Stimulated activated CD4-positive, alpha-beta T cell treated with anti-CD3 and anti-CD28 coated beads, TNF-alpha, amount 100 ng/mL, for 4 hours (primary cell): ENCODE measurements around the gene TDRD7.

Source experiments
- DNase-seq, 3 experiments: peaks; one replicate each; pipeline ENCODE4 v3.0.0-alpha.2; 2020; ENCODE audit warnings: low read depth in 3 of 3

Gene TDRD7, protein sequence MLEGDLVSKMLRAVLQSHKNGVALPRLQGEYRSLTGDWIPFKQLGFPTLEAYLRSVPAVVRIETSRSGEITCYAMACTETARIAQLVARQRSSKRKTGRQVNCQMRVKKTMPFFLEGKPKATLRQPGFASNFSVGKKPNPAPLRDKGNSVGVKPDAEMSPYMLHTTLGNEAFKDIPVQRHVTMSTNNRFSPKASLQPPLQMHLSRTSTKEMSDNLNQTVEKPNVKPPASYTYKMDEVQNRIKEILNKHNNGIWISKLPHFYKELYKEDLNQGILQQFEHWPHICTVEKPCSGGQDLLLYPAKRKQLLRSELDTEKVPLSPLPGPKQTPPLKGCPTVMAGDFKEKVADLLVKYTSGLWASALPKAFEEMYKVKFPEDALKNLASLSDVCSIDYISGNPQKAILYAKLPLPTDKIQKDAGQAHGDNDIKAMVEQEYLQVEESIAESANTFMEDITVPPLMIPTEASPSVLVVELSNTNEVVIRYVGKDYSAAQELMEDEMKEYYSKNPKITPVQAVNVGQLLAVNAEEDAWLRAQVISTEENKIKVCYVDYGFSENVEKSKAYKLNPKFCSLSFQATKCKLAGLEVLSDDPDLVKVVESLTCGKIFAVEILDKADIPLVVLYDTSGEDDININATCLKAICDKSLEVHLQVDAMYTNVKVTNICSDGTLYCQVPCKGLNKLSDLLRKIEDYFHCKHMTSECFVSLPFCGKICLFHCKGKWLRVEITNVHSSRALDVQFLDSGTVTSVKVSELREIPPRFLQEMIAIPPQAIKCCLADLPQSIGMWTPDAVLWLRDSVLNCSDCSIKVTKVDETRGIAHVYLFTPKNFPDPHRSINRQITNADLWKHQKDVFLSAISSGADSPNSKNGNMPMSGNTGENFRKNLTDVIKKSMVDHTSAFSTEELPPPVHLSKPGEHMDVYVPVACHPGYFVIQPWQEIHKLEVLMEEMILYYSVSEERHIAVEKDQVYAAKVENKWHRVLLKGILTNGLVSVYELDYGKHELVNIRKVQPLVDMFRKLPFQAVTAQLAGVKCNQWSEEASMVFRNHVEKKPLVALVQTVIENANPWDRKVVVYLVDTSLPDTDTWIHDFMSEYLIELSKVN

DNA sequence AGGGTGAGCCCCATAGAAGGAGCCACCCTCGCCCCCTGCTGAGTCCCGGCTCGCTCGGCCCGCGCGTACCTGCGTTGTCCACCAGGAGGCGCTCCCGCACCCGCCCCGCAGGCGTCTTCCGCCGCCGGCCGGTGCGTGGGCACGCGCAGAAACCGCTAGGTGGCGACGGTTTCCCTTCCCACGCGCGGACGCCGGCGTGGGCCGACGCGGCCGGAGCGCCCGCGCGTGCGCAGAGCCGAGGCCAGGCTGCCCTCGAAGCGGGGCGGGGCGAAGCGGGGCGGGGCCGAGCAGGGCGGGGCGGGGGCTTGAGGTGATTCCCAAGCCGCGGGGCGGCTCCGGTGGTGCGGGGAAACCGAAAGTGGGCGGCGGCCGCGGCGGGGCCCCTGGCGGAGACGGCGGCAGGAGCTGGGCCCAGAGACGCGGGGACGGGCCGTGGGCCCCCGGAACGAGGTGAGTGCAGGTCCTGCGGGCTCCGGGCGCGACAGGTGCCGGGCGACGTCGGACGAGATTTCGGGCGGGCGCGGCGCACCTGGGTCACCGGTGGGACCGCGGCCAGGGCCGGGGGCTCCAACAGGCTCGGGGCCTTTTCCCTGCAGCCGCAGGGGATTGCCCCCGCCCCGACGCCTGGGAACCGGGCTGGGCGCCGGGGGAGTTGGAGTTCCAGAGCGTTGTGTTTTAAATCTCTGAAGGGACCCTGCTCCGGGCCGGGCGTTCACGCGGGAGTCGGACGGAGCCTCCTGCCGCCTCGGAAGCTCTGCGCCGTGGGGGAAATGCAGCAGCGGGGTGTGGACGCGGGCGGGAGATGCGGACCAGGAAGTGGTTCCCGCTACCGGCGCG lies at the start of gene TDRD7:
Gene TDRD7 (plus strand): TSS at position 308 of the 837 bp plus-strand sequence. CDS start 16,370 bp downstream, outside the sequence.
- DNase-seq = peak; percentile 86 to 91 (median 91)

DNA sequence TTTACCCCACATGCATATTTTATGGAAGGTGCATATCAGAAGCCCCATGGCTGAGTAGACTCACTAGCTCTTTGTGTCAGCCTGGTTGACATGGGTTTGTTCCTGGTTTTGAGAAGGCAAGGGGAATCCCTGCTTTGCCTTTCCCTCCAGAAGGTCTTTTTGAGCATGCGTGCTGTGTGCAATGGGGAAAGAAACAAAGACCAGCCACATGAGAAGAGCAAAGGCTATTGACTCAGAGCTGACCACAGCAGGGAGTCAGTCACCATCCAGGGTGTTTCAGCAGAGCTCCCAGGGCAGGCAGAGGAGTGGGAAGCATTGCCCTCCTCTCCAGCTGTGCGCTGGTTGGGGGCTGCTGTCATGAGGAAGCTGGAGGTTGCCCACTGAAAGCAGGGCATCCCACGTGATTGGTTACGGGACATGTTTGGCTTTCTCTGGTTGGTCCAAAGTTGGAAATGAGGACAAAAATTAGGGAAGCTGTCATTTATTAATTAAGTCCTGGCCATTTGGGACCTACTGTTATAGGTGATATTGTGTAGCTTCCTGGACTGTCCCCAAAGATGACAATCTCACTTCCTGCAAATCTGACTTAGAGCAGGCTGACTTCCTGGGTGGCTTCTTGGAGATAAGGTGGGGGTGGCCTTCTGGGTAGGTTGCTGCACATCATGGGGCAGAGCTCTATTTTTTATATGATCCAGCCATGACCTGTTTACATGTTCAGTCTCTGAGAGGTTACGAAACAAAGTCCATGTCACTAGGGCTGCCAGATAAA lies 48.9 kb upstream of the TDRD7 start:
- no peak for DNase-seq

DNA sequence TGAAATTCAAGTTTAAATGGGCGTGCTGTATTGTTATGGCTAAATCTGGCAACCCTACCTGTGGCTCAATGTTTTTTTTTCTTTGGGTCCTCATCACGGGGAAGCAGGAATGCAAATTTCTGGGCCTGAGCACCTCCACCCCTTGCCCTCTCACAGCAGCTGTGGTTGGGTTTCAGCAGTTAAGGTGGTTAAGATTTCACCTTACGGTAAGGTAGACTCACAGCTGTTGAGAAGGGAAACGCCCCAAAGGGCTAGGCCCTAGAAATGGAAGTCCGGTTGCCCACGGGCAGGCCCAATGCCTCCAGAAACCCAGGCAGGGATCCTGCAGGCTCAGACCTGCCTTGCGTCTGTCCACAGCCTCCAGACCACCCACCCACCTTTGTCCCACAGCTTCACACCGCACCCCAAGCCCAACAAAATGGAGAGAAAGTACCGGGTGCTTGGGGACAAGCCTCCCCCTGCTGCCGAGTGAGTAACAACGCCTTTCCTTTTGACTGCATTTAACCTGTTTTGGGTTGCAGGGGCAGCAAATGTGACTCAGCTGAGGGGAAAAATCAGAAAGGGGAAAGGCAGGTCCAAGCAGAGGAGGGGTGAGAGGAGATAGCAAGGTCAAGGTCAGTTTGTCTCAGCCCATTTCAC lies 48.1 kb upstream of the TDRD7 start:
- DNase-seq = no peak

DNA sequence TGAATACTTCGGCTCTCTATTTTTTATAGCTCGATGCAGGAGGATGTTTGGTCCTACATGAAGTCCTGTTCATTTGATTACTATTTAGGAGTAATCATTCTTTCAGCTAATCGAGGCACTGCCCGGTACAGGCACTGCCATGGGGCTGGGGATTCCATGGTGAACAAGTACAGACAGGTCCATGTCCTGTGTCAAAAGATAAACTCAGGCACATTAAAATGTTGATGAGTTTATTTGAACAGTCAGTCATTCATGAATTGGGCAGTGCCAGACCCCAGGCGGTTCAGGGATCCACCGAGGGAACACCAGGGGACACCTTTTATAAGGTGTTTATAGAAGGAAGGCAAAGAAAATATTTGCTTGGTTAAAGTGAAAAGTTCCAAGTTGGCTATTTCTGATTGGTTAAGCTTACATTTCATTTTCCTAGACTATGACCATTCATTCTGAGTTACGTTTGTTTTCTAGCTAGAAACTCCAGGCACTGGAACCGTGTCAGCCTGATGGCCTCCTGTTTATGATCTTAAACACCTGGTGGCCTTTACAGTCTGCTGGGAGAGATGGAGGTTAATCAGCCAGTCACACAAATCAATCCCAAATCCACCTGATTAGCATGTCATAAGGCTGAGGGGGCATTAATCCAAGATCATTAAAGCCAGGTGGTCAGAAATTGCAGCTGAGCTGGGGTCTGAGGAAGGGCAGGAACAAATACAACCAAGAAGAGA lies 47.0 kb upstream of the TDRD7 start:
- no peak for DNase-seq

DNA sequence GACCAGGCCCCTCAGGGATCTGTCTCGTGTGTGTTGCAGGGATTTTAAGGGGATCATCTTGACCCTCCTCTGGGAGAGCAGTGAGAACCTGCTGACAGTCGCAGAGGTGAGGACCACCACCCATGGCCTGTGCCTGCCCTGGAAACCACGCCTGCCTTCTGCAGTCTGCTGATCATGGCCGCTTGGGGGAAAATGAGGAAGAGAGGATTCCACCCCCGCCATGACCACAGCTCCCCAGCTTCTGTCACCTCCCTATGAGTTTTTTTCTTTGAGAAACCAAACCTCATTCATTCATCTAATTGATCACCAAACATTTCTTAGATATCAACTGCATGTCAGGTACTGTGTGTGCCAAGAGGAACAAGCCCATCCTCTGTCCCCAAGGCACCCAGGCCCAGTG lies 46.3 kb upstream of the TDRD7 start:
- no peak for DNase-seq

DNA sequence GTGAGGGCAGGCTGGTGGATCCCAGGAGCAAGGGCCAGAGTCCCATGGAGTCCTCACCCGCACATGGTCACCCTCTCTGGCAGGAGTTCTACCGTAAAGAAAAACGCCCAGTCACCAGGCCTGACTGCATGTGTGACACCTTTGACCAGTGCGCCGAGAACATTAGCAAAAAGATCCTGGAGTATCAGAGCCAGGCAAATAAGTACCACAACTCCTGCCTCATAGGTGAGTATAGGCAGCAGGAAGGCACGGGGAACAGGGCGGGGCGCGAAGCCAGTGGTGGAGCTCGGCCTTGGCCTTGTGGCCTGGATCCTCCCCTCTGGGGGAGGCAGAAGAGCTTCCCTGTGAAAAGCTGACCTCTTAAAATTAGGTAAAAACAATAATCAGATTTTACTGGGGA lies 45.4 kb upstream of the TDRD7 start:
- DNase-seq = no peak

DNA sequence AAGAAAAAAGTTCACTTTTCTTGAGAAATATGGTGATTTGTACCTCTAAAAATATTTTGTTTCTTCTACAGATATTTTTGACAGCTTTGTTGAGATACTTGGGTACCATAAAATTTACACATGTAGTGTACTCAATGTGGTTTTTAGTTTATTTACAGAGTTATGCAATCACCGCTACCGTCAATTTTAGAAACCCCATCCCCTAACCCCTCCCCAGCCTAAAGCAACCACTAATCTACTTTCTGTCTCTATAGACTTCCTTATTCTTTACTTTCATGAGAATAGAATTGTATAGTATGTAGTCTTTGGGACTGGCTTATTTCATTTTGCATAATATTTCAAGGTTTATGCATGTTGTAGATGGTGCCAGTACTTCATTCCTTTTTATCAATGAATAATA lies 45.0 kb upstream of the TDRD7 start:
- no peak for DNase-seq

DNA sequence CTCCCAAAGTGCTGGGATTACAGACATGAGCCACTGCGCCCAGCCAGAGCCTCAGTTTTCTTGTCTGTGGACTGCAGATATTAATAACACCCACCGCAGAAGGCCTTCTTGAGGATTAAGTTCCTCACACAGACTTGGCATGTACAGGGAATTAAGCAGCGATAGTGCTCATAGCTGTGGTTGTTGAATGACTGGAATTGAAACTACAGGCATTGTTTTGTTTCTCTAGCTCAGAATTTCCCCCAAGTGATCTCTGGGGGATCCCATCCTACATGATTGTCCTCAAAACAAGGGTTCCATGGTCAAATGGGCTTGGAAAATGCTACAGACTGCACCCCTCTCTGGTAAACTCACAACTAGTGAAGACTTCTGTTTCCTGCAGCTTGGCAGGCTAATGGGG lies 44.2 kb upstream of the TDRD7 start:
- no peak for DNase-seq

DNA sequence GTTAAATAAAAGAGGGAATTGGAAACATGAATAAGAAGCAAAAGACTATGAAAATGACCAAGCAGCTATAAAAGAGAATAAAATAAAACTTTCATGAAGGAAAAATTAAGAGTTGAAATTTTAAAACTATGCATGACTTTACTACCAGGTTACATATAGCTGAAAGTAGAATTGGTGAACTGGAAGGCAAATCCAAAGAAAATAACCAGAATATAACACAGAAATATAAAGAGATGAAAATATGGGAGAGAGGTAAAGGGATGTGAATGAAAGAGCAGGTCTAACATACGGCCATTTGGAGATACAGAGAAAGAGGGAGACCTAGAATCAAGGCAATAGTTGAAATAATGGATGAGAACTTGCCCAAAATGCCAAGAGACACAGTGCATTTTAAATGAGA lies 42.9 kb upstream of the TDRD7 start:
- no peak for DNase-seq

DNA sequence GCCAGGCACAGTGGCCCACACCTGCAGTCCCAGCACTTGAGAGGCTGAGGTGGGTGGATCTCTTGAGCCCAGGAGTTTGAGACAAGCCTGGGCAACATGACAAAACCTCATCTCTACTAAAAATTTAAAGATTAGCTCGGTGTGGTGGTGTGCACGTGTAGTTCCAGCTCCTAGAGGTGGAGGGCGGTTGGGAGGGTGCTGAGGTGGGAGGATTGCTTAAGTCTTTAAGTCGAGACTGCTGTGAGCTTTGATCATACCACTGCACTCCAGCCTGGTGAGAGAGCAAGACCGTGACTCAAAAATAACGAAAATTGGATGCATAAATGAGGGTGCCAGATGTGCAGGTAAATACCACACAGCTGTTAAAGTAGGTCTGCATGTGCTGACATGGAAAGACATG lies 39.3 kb upstream of the TDRD7 start:
- no peak for DNase-seq

DNA sequence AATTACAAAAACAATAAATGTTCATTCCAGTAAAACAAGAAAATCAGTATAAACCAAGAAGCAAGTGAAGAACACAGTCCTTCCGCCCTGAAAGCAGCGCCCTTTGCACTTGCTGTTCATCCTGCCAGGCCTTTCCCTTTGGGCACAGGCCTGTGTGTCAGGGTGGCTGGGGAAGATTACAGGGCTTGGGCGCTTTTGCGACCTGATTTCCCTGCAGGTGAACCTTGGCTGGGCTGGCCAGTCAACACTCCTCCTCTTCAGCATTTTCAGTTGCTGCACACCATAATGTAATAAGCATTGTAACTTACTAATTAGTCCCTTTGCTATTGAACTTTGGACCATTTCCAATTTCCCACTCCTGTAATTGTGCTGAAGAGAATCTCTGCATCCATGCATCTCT lies 38.6 kb upstream of the TDRD7 start:
- DNase-seq = no peak

DNA sequence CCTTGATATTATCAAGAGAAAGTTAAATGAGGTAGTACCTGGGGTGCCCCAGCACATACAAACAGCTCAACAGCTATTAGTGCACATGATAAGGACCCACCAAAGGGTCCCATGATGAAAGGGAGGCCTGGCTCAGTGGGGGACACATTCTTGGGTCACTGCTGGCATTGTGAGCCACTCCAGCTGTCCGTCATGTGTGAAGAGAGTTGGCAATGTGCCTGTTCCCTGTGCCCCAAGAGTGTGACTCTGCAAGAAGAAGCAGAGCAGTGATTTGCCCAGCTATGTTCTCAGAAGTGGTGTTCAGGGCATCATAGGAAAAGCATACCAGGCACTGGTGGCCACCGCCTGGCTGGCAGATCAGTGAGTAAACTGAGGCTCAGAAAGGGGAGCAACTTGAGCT lies 37.1 kb upstream of the TDRD7 start:
- no peak for DNase-seq

DNA sequence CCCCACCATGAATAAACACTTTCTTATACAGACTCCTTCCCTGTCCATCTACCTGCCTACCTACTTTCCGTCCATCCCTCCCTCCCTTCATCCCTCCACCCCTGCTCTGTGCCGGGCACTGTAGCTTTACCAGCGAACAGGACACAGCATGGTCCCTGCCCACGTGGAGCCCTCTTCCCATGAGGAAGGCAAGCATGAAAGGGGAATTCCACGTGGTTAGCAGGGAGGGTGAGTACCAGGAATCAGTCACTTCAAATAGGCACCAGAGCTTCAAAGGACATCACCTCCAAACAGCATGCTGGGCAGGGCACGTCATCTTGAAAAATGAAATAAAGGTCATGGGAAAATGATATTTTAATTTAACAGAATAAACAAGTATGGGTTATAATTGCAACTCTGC lies 35.0 kb upstream of the TDRD7 start:
- no peak for DNase-seq

DNA sequence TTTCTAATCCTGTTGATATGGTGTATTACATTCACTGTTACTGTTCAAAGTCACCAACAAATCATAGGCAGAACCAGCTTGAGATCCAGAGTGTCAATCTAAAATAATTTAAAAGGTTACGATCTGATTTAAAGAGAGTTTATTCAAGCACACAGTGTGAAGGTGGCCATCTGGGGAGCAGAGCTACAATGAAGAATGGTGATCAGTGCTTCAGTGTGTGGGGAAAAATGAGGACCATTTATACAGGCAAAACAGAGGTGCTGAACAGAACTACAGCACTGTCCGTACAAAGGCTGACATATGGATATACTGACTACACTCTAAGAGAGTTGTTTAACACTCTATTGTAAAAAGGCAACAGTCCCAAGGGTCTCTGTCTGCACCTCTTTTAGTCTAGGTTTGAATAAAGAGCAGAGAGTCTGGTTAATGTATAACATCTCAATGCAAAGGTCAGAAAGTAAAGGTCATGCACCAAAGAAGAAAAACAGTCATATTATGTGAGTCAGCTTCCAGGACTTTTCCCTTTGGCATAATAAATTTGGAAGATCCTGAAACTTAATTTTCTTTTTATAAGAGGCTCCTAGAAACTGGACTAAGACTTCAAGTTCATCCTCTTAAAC lies 29.7 kb upstream of the TDRD7 start:
- no peak for DNase-seq

DNA sequence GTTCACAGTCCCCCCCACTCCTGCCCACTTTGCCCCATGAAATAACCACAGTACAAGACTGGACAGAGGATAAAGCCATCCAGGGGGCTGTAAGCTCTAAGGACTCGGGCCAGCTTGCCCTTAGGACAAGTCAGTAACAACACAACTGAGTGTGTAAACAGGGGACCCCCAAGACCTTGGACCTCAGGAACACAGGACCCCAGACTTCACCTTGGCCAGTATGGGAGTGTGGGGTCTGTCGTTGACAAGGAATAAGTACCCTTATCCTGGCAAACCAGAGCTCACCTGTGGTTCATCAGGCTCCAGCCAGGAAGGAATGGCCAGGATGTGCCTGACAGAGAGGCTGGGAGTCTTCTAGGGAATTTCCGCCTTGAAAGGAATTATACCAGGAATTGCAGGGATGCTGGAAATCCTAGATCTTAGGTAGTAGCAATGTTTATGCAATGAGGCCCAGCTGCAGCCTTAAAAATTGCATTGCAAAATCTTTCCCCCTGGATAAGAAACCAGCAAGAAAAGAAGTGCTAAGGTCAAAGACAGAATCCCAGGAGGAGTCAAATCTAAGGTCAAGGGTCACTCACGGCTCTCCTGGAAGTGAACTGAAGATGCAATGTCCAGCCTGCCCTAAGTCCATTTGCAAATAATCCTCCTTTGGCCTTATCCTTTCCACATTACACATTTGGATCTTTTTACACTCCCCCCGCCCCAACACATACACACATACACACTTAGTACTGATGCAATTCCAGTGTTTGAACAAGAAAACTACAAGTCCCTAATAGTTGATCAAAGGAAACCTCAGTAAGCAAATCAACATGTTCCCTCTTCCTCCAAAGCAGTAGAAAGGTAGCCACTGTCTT lies 27.3 kb upstream of the TDRD7 start:
- no peak for DNase-seq

DNA sequence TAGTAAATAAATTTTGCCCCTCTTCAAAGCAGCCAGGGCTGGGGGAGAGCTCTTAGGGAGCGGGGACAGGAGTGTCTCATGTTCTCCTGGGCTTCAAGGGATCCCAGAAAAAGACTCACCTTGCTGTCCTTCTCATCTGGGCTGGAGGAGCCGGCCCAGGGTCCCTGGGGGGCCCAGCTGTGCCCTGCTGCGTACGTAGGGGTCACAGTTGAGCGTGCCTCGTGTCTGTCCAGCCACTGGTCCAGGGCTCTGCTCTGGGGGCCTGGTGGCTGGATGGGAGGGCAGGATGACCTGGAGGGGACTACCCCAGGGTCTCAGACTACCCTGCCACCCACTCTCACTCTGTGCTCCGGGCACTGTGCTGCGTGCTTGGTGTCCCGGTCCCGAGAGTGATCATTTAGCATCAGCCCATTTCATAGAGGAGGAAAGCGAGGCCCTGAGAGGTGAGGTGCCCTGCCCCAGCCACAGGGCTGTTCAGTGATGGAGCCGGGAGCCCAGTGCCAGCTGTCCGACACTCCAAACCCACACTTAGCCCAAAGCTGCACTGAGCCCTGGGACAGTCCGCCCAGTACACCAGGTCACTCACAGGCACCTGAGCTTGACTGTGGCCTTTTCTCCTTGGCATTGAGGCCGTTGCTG lies 26.2 kb upstream of the TDRD7 start:
- no peak for DNase-seq

DNA sequence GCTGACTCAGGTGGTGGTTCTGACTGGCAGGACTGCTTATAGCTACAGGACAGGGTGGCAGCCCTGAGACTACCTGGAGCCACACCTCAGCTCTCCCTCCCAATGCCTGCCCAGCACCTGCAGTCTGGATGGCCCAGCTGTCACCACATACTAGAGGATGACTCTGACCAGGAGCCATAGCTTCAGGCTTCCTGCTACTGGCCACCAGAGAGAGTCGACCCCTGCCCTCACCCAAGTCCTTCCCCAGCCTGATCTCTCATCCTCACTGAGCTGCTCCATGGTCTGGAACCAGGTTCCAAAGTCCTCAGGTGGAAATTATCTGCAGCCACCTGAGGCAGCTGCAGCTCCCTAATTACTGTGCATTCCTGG lies 25.6 kb upstream of the TDRD7 start:
- DNase-seq = no peak
